NCI-H69 (cell line): ENCODE results near the gene GPR63.

Experiments
- DNase-seq: peaks from one replicate; lab custom pipeline; 2025; lab: John Stamatoyannopoulos, UW

The GPR63 gene

GRCh38 chr6:96837081-96837971 is at the start of gene GPR63:
Gene GPR63 (minus strand): TSS chr6:96837477. CDS start chr6:96799731, 37,746 bp downstream.
- DNase-seq = peak; percentile 97

GRCh38 chr6:96886519-96886918 is 49.2 kb upstream of the GPR63 start:
- DNase-seq = no peak

- DNase-seq = peak; percentile 98
Measured at GRCh38 chr6:96885187-96885631, 47.9 kb upstream of the GPR63 start.

- DNase-seq = peak; percentile 73
Measured at GRCh38 chr6:96878143-96878542, 40.9 kb upstream of the GPR63 start.

GRCh38 chr6:96876886-96877545 is 39.7 kb upstream of the GPR63 start:
- no peak for DNase-seq

- DNase-seq = peak; percentile 72
Measured at GRCh38 chr6:96872976-96873375, 35.7 kb upstream of the GPR63 start.

GRCh38 chr6:96865055-96865405 is 27.8 kb upstream of the GPR63 start:
- DNase-seq = peak; percentile 94

- peak; percentile 98 for DNase-seq
Measured at GRCh38 chr6:96864216-96865054, 27.2 kb upstream of the GPR63 start.

GRCh38 chr6:96862560-96862959 is 25.3 kb upstream of the GPR63 start:
- peak; percentile 90 for DNase-seq

GRCh38 chr6:96861588-96861987 is 24.3 kb upstream of the GPR63 start:
- DNase-seq = peak; percentile 73

- peak; percentile 47 for DNase-seq
Measured at GRCh38 chr6:96856856-96857255, 19.6 kb upstream of the GPR63 start.

GRCh38 chr6:96853083-96853482 is 15.8 kb upstream of the GPR63 start:
- DNase-seq = no peak

- no peak for DNase-seq
Measured at GRCh38 chr6:96852605-96853004, 15.3 kb upstream of the GPR63 start.

- DNase-seq = no peak
Measured at GRCh38 chr6:96851858-96852257, 14.6 kb upstream of the GPR63 start.

GRCh38 chr6:96849615-96850014 is 12.3 kb upstream of the GPR63 start:
- no peak for DNase-seq

GRCh38 chr6:96844530-96844929 is 7.3 kb upstream of the GPR63 start:
- DNase-seq = no peak

- DNase-seq = peak; percentile 37
Measured at GRCh38 chr6:96841345-96841744, 4.1 kb upstream of the GPR63 start.

GRCh38 chr6:96836631-96837080 is 621 bp downstream of the GPR63 start:
- peak; percentile 74 for DNase-seq

- DNase-seq = no peak
Measured at GRCh38 chr6:96834070-96834469, 3.2 kb downstream of the GPR63 start.

GRCh38 chr6:96832780-96833179 is 4.5 kb downstream of the GPR63 start:
- DNase-seq = no peak

GRCh38 chr6:96826865-96827264 is 10.4 kb downstream of the GPR63 start:
- DNase-seq = no peak

GRCh38 chr6:96823743-96824142 is 13.5 kb downstream of the GPR63 start:
- DNase-seq = no peak
